A549 (cell line): ENCODE results near the gene PAX8. TPM values are rescaled to one million over a fixed set of nuclear protein-coding genes. Genes with fewer than 3 reads are reported as not detected.

Experiments used
- ATAC-seq, 2 experiments: fragments of 200-7000 bp in 1 of 2; fragments of >200 bp in 1 of 2; cut with Nextera tagmentation in 1 of 2; cut with Tn5 transposase in 1 of 2; 3 replicates each; pipeline versions ENCODE4 v1.8.0 to v1.9.1; 2018 to 2020; ENCODE audit warnings: mild to moderate bottlenecking in 1 of 2, moderate library complexity in 1 of 2
- CTCF ChIA-PET: fragments of 300-600 bp; sonication (Branson Sonifier 250); formaldehyde crosslinking; extraction: SDS; loops from one replicate; lab custom pipeline; 2021; ENCODE audit warnings: antibody characterized with exemption, inconsistent platforms; lab: Yijun Ruan, JAX
- POLR2A ChIA-PET: fragments of 350-600 bp; formaldehyde crosslinking; extraction: SDS; loops from one replicate; lab custom pipeline; 2021; ENCODE audit warnings: antibody characterized with exemption, inconsistent platforms; lab: Yijun Ruan, JAX
- DNase-seq, 2 experiments: peaks; one replicate each; pipeline versions ENCODE4 v3.0.0 to v3.0.0-alpha.2; 2011 to 2016; ENCODE audit warnings: low read depth in 1 of 2, low spot score in 1 of 2
- FAIRE-seq: peaks from 2 replicates; lab custom pipeline; 2011; peaks lifted over from hg19 to GRCh38; lab: Jason Lieb, UNC
- H3K27ac ChIP-seq, 2 experiments: fragments of >200 bp; sonication (Bioruptor Twin); formaldehyde crosslinking; 3 replicates each; pipeline ENCODE4 v1.5.1; 2016 to 2017
- H3K4me1 ChIP-seq: fragments of >200 bp; sonication (Bioruptor Twin); formaldehyde crosslinking; 3 replicates; pipeline ENCODE4 v1.6.1; 2016
- H3K4me2 ChIP-seq: fragments of >200 bp; sonication (Bioruptor Twin); formaldehyde crosslinking; 3 replicates; pipeline ENCODE4 v1.6.1; 2016
- H3K4me3 ChIP-seq: fragments of >200 bp; sonication (Bioruptor Twin); formaldehyde crosslinking; 3 replicates; pipeline ENCODE4 v1.5.1; 2016
- H3K9me3 ChIP-seq: fragments of >200 bp; sonication (Bioruptor Twin); formaldehyde crosslinking; 3 replicates; pipeline ENCODE4 v1.6.1; 2016
- CHD2 ChIP-seq: fragments of 150-350 bp; IDR thresholded peaks from 2 replicates; pipeline ENCODE4 v1.6.1; 2014; ENCODE audit warnings: low read length; ENCODE audit not compliant: partially characterized antibody
- CHD4 ChIP-seq: fragments of 200-600 bp; sonication (generic); IDR thresholded peaks from 2 replicates; pipeline ENCODE4 v1.6.1; 2016; ENCODE audit warnings: antibody characterized with exemption, mild to moderate bottlenecking, borderline replicate concordance
- EHMT2 ChIP-seq: fragments of 200-600 bp; sonication (generic); IDR thresholded peaks from 2 replicates; pipeline ENCODE4 v1.6.1; 2016; ENCODE audit warnings: antibody characterized with exemption, low read depth, mild to moderate bottlenecking, moderate library complexity
- FOSB ChIP-seq: fragments of 250-450 bp; sonication (Bioruptor Pico); IDR thresholded peaks from 2 replicates; pipeline ENCODE4 v1.5.0; 2020; ENCODE audit warnings: mild to moderate bottlenecking, moderate library complexity
- FOSL2 ChIP-seq, 2 experiments: fragments of 450-650 bp in 1 of 2; fragments of >200 bp in 1 of 2; sonication (Bioruptor Twin) in 1 of 2; formaldehyde crosslinking; IDR thresholded peaks; 2 replicates each; pipeline versions ENCODE4 v1.5.0 to v1.6.1; 2016 to 2020; ENCODE audit warnings: mild to moderate bottlenecking in 1 of 2, moderate library complexity in 1 of 2
- HDAC2 ChIP-seq: fragments of 200-600 bp; sonication (generic); IDR thresholded peaks from 2 replicates; pipeline ENCODE4 v1.6.1; 2016
- HES2 ChIP-seq: fragments of >200 bp; sonication (Bioruptor Twin); formaldehyde crosslinking; IDR thresholded peaks from 2 replicates; pipeline ENCODE4 v1.6.1; 2016
- HMGXB4 ChIP-seq: fragments of 250-450 bp; sonication (Bioruptor Pico); IDR thresholded peaks from 2 replicates; pipeline ENCODE4 v1.5.0; 2021; ENCODE audit warnings: mild to moderate bottlenecking, moderate library complexity, borderline replicate concordance
- HOXB13 ChIP-seq: fragments of 250-450 bp; sonication (Bioruptor Pico); IDR thresholded peaks from 2 replicates; pipeline ENCODE4 v1.5.0; 2020; ENCODE audit warnings: low read depth, mild to moderate bottlenecking, moderate library complexity
- JUN ChIP-seq, 2 experiments: fragments of >200 bp; sonication (Bioruptor Twin); formaldehyde crosslinking; IDR thresholded peaks; 2 replicates in 1 of 2; 3 replicates in 1 of 2; pipeline ENCODE4 v1.6.1; 2016 to 2017
- KDM1A ChIP-seq: fragments of 200-600 bp; sonication (generic); IDR thresholded peaks from 2 replicates; pipeline ENCODE4 v1.6.1; 2016; ENCODE audit warnings: low read depth, mild to moderate bottlenecking
- MAFK ChIP-seq: fragments of 450-650 bp; IDR thresholded peaks from 2 replicates; pipeline ENCODE4 v1.6.1; 2014; ENCODE audit not compliant: partially characterized antibody
- NPAS2 ChIP-seq: fragments of 250-450 bp; sonication (Bioruptor Pico); IDR thresholded peaks from 2 replicates; pipeline ENCODE4 v1.8.0; 2022; ENCODE audit warnings: mild to moderate bottlenecking, moderate library complexity, borderline replicate concordance
- POLR2A ChIP-seq: IDR thresholded peaks from 2 replicates; pipeline ENCODE4 v1.6.1; 2012; ENCODE audit warnings: mild to moderate bottlenecking, low read length
- RAD21 ChIP-seq, 2 experiments: fragments of >200 bp in 1 of 2; sonication (Bioruptor Twin) in 1 of 2; formaldehyde crosslinking in 1 of 2; IDR thresholded peaks in 1 of 2; conservative IDR thresholded peaks in 1 of 2; 2 replicates in 1 of 2; 3 replicates in 1 of 2; pipeline ENCODE4 v1.6.1; 2012 to 2018; ENCODE audit warnings: inconsistent platforms in 1 of 2
- RARB ChIP-seq: fragments of 250-450 bp; sonication (Bioruptor Pico); IDR thresholded peaks from 2 replicates; pipeline ENCODE4 v1.8.0; 2021; ENCODE audit warnings: mild to moderate bottlenecking, moderate library complexity
- ZNF302 ChIP-seq: fragments of 250-450 bp; sonication (Bioruptor Pico); IDR thresholded peaks from 2 replicates; pipeline ENCODE4 v1.9.0; 2021; ENCODE audit warnings: inconsistent platforms, mild to moderate bottlenecking, moderate library complexity
- WGBS: methylation state at CpG from one replicate; pipeline ENCODE4 v1.1.6; 2017; ENCODE audit errors: missing lambda C conversion rate; 5-methylcytosine and 5-hydroxymethylcytosine counted together
- polyA plus RNA-seq, 4 experiments: library from polyadenylated mRNA; depleted of rRNA in 3 of 4; stranded (reverse); fragments of >200 nt; fragmentation: RNase III in 1 of 4; extraction: RNeasy Plus Mini Kit Qiagen cat#74134 plus additional on column Dnase treatment in 1 of 4; gene quantifications; 2 replicates in 3 of 4; 3 replicates in 1 of 4; pipeline ENCODE4 v1.2.3, GENCODE V29; 2011 to 2017
- TF ChIP-seq, protein P1 (sequence below): IDR thresholded peaks from 2 replicates; pipeline ENCODE4 v1.6.1; 2012; ENCODE audit warnings: low read depth, borderline replicate concordance
- TF ChIP-seq, protein P2 (sequence below): IDR thresholded peaks from 2 replicates; pipeline ENCODE4 v1.6.1; 2012
- TF ChIP-seq, protein P3 (sequence below): fragments of >200 bp; sonication (Bioruptor Twin); formaldehyde crosslinking; IDR thresholded peaks from 3 replicates; pipeline ENCODE4 v1.6.1; 2016
- TF ChIP-seq, protein P4 (sequence below): fragments of 450-650 bp; IDR thresholded peaks from 2 replicates; pipeline ENCODE4 v1.6.1; 2014; ENCODE audit warnings: antibody characterized with exemption

The PAX8 gene
- polyA plus RNA-seq, 2 of the 4 experiments (the other 2 are of a cell fraction), result 0.71 to 0.81 TPM

GRCh38 chr2:113220970-113221708 lies 57.6 kb downstream of the PAX8 start:
- WGBS, result 51% methylated on average over 6 of the region's 6 CpGs
- no peak for ATAC-seq
- no peak for FAIRE-seq
- CTCF ChIA-PET, result interaction anchor here (0.8 to 4.3 kb wide), 12 partner anchors 9 to 169 kb away, joined by 3 to 28 read pairs (median 6); no protein-coding TSS in a partner anchor
- peak overlapping the region; percentile 72 for H3K4me2 ChIP-seq
- peak overlapping the region; percentile 96 for H3K27ac ChIP-seq
- H3K9me3 ChIP-seq, result no peaks in the 10 kb centered on the region
- peaks cover 77% of the 10 kb centered on the region for H3K4me1 ChIP-seq
- POLR2A ChIA-PET, result interaction anchor here (0.6 to 2.3 kb wide), 2 partner anchors 19 to 1331 kb away, joined by 3 to 9 read pairs; no protein-coding TSS in a partner anchor
- peak in 1 of 2 experiments; percentile 33 for DNase-seq
- TF ChIP-seq MAFK (peak; percentile 52), HOXB13 (CRISPR knock-in tag) (no peak), NPAS2 (CRISPR knock-in tag) (no peak), KDM1A (0 out of 2 replicates have a peak, but pooled peaks have one; percentile 64), RAD21 (conservative IDR thresholded peaks at IDR 0.05 in 1 of 2, IDR thresholded peaks at IDR 0.05 in 1 of 2) (no peak)
- no peak overlapping the region for H3K4me3 ChIP-seq

DNA sequence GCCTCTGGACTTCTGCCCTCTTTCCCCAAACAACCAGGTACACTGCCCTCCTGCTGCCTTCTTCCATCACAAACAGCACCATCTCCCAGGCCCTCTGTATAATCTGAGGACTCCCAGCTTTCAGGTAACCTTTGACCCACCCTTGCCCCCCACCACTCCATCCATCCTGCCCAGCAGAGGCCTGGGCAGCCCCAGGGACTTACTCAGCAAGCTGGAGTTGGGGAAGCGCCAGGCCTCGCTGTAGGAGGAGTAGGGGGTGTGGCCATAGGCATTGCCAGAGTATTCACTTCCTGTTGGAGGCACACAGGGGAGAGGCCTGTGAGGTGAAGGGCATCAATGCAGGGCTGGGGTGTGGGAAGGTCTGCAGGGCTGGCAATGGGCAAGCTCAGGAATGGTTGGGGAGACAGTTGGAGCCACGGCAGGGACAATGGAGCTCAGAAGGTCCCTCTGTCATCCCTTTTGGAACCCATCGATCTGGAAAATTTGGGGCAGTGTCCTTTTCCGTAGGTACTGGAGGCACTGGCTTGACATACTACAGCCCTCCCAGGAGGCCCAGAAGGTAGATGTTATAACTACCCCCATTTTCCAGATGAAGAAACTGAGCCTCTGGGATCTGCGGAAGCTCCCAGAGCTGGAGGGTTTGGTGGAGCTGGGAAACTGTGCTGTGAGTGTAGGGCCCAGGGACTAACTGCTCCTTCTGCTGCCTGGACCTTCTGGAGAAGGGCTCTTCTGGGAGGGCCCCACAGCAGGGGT lies 58.7 kb downstream of the PAX8 start:
- H3K4me2 ChIP-seq, result peak overlapping the region; percentile 72
- FAIRE-seq (no peak), DNase-seq (peak; percentile 64 to 92), ATAC-seq (peak; percentile 54 to 73)
- CTCF ChIA-PET, result interaction anchor here (0.8 to 4.3 kb wide), 13 partner anchors 9 to 170 kb away, joined by 3 to 28 read pairs (median 5); no protein-coding TSS in a partner anchor
- WGBS, result 38% methylated on average over 6 of the region's 6 CpGs
- peak overlapping the region; percentile 31 for H3K4me3 ChIP-seq
- H3K27ac ChIP-seq, result peak overlapping the region; percentile 96
- POLR2A ChIA-PET, result interaction anchor here (0.6 to 2.3 kb wide), 2 partner anchors 20 to 1330 kb away, joined by 3 to 9 read pairs; no protein-coding TSS in a partner anchor
- no peak for TF ChIP-seq FOSL2 (IDR thresholded peaks at IDR 0.05)
- 0 out of 2 replicates have a peak, but pooled peaks have one; percentile 2 for TF ChIP-seq FOSL2 (CRISPR knock-in tag; IDR thresholded peaks at IDR 0.05)
- TF ChIP-seq, protein P1, sequence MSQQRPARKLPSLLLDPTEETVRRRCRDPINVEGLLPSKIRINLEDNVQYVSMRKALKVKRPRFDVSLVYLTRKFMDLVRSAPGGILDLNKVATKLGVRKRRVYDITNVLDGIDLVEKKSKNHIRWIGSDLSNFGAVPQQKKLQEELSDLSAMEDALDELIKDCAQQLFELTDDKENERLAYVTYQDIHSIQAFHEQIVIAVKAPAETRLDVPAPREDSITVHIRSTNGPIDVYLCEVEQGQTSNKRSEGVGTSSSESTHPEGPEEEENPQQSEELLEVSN, result no peak
- TF ChIP-seq KDM1A, result peak; percentile 76; the same call in 1 of the 2 replicates
- TF ChIP-seq POLR2A, result peak; percentile 62
- TF ChIP-seq MAFK, result no peak
- TF ChIP-seq EHMT2, result no peak
- 0 out of 2 replicates have a peak, but pooled peaks have one; percentile 40 for TF ChIP-seq HDAC2
- TF ChIP-seq, protein P2, sequence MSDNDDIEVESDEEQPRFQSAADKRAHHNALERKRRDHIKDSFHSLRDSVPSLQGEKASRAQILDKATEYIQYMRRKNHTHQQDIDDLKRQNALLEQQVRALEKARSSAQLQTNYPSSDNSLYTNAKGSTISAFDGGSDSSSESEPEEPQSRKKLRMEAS, result peak; percentile 48
- TF ChIP-seq HMGXB4 (CRISPR knock-in tag), result no peak
- TF ChIP-seq HOXB13 (CRISPR knock-in tag), result peak; percentile 53; the same call in 1 of the 2 replicates
- TF ChIP-seq CHD4, result peak; percentile 69
- TF ChIP-seq, protein P3, sequence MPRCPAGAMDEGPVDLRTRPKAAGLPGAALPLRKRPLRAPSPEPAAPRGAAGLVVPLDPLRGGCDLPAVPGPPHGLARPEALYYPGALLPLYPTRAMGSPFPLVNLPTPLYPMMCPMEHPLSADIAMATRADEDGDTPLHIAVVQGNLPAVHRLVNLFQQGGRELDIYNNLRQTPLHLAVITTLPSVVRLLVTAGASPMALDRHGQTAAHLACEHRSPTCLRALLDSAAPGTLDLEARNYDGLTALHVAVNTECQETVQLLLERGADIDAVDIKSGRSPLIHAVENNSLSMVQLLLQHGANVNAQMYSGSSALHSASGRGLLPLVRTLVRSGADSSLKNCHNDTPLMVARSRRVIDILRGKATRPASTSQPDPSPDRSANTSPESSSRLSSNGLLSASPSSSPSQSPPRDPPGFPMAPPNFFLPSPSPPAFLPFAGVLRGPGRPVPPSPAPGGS, result peak; percentile 57; the same call in 1 of the 3 replicates
- TF ChIP-seq FOSB, result no peak
- TF ChIP-seq RARB, result no peak
- TF ChIP-seq ZNF302, result no peak
- no peak for TF ChIP-seq HES2
- no peak for TF ChIP-seq CHD2
- TF ChIP-seq, protein P4, sequence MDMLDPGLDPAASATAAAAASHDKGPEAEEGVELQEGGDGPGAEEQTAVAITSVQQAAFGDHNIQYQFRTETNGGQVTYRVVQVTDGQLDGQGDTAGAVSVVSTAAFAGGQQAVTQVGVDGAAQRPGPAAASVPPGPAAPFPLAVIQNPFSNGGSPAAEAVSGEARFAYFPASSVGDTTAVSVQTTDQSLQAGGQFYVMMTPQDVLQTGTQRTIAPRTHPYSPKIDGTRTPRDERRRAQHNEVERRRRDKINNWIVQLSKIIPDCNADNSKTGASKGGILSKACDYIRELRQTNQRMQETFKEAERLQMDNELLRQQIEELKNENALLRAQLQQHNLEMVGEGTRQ, result no peak
- TF ChIP-seq JUN (IDR thresholded peaks at IDR 0.05), result peak; percentile 34 to 55; a peak in 2 of 5 replicates
- H3K4me1 ChIP-seq, result peaks cover 67% of the 10 kb centered on the region
- H3K9me3 ChIP-seq, result no peaks in the 10 kb centered on the region
